Neural cell (in vitro differentiated cells): Measurements from ENCODE around the gene ARHGAP40. TPM values are rescaled to one million over a fixed set of nuclear protein-coding genes. Genes with fewer than 3 reads are reported as not detected.

Source experiments
- H2AFZ ChIP-seq: fragments of 200-600, 300-800 bp; sonication (generic), shearing (Covaris generic); 2 replicates; pipeline ENCODE4 v1.6.0; 2014; ENCODE audit warnings: low read depth, mild to moderate bottlenecking, antibody characterized with exemption, low read length, moderate library complexity
- H3F3A ChIP-seq: fragments of 200-600 bp; shearing (Covaris generic); 2 replicates; pipeline ENCODE4 v1.6.1; 2016; ENCODE audit warnings: mild to moderate bottlenecking, moderate library complexity, mixed read lengths, antibody characterized with exemption, low read length; ENCODE audit not compliant: insufficient read depth, poor library complexity, severe bottlenecking
- H3K27ac ChIP-seq: fragments of 200-600, 300-800 bp; sonication (generic), shearing (Covaris generic); 2 replicates; pipeline ENCODE4 v1.5.1; 2014; ENCODE audit warnings: mild to moderate bottlenecking, low read length, moderate library complexity
- H3K27me3 ChIP-seq: fragments of 300-800, 200-600 bp; sonication (generic), shearing (Covaris generic); 2 replicates; pipeline ENCODE4 v1.6.0; 2014; ENCODE audit warnings: mild to moderate bottlenecking, low read depth, low read length, moderate library complexity; ENCODE audit not compliant: insufficient read depth
- H3K36me3 ChIP-seq: fragments of 300-800, 200-600 bp; sonication (generic), shearing (Covaris generic); 2 replicates; pipeline ENCODE4 v1.5.1; 2014; ENCODE audit warnings: mild to moderate bottlenecking, antibody characterized with exemption, low read length, moderate library complexity; ENCODE audit not compliant: insufficient read depth
- H3K4me2 ChIP-seq: fragments of 300-800, 200-600 bp; sonication (generic), shearing (Covaris generic); 2 replicates; pipeline ENCODE4 v1.6.0; 2014; ENCODE audit warnings: mild to moderate bottlenecking, low read length
- H3K4me3 ChIP-seq: fragments of 300-800, 200-600 bp; sonication (generic), shearing (Covaris generic); 2 replicates; pipeline ENCODE4 v1.5.1; 2014; ENCODE audit warnings: mild to moderate bottlenecking, low read length, moderate library complexity
- H3K79me2 ChIP-seq: fragments of 200-600 bp; shearing (Covaris generic); replicated peaks from 2 replicates; pipeline ENCODE4 v1.6.0; 2014; ENCODE audit warnings: mild to moderate bottlenecking, low read length, moderate library complexity; ENCODE audit not compliant: insufficient read depth
- H3K9ac ChIP-seq: fragments of 300-800, 200-600 bp; sonication (generic), shearing (Covaris generic); 2 replicates; pipeline ENCODE4 v1.6.1; 2016; ENCODE audit warnings: mild to moderate bottlenecking, low read length, mixed read lengths
- H3K9me2 ChIP-seq: fragments of 200-600 bp; shearing (Covaris generic); 2 replicates; pipeline ENCODE4 v1.6.1; 2016; ENCODE audit warnings: mild to moderate bottlenecking, low read length, mixed read lengths; ENCODE audit not compliant: insufficient read depth
- H3K9me3 ChIP-seq: fragments of 200-600, 300-800 bp; sonication (generic), shearing (Covaris generic); 2 replicates; pipeline ENCODE4 v1.6.1; 2016; ENCODE audit warnings: mild to moderate bottlenecking, mixed run types, low read length, moderate library complexity, mixed read lengths
- H4K20me1 ChIP-seq: fragments of 200-600 bp; shearing (Covaris generic); 2 replicates; pipeline ENCODE4 v1.6.1; 2016; ENCODE audit warnings: mild to moderate bottlenecking, mixed run types; ENCODE audit not compliant: insufficient read depth
- EP300 ChIP-seq: fragments of 450-650 bp; conservative IDR thresholded peaks from 2 replicates; pipeline ENCODE4 v1.6.1; 2014; ENCODE audit warnings: antibody characterized with exemption, mild to moderate bottlenecking, moderate library complexity; ENCODE audit not compliant: poor library complexity, severe bottlenecking
- EZH2 ChIP-seq: fragments of 200-600, 300-800 bp; shearing (Covaris generic), sonication (generic); IDR thresholded peaks from 2 replicates; pipeline ENCODE4 v1.6.1; 2014; ENCODE audit warnings: antibody characterized with exemption, low read length, borderline replicate concordance, mild to moderate bottlenecking; ENCODE audit not compliant: insufficient read depth, poor library complexity, severe bottlenecking
- MXI1 ChIP-seq: fragments of 450-650 bp; conservative IDR thresholded peaks from 2 replicates; pipeline ENCODE4 v1.6.1; 2014; ENCODE audit warnings: antibody characterized with exemption, mild to moderate bottlenecking; ENCODE audit not compliant: poor library complexity, severe bottlenecking
- POLR2AphosphoS5 ChIP-seq: IDR thresholded peaks from 2 replicates; pipeline ENCODE4 v1.6.1; 2012
- RAD21 ChIP-seq: fragments of 450-650 bp; conservative IDR thresholded peaks from 2 replicates; pipeline ENCODE4 v1.6.1; 2014; ENCODE audit warnings: antibody characterized with exemption, mild to moderate bottlenecking, moderate library complexity
- SMC3 ChIP-seq: fragments of 450-650 bp; conservative IDR thresholded peaks from 2 replicates; pipeline ENCODE4 v1.6.1; 2014; ENCODE audit warnings: antibody characterized with exemption, mild to moderate bottlenecking, moderate library complexity; ENCODE audit not compliant: poor library complexity
- TAF1 ChIP-seq: IDR thresholded peaks from 2 replicates; pipeline ENCODE4 v1.6.1; 2012; ENCODE audit warnings: low read depth
- polyA plus RNA-seq: library from polyadenylated mRNA; depleted of rRNA; stranded (reverse); fragments of >200 nt; gene quantifications from 2 replicates; pipeline ENCODE4 v1.2.3, GENCODE V29; 2014
- TF ChIP-seq, protein P1 (sequence below): IDR thresholded peaks from 2 replicates; pipeline ENCODE4 v1.6.1; 2012; ENCODE audit warnings: borderline replicate concordance
- TF ChIP-seq, protein P2 (sequence below): fragments of 450-650 bp; IDR thresholded peaks from 2 replicates; pipeline ENCODE4 v1.5.1; 2014; ENCODE audit warnings: antibody characterized with exemption, mild to moderate bottlenecking, moderate library complexity; ENCODE audit not compliant: poor library complexity, severe bottlenecking

Gene ARHGAP40
- polyA plus RNA-seq, 1 donor from 2014 or later: 0.61 TPM

DNA sequence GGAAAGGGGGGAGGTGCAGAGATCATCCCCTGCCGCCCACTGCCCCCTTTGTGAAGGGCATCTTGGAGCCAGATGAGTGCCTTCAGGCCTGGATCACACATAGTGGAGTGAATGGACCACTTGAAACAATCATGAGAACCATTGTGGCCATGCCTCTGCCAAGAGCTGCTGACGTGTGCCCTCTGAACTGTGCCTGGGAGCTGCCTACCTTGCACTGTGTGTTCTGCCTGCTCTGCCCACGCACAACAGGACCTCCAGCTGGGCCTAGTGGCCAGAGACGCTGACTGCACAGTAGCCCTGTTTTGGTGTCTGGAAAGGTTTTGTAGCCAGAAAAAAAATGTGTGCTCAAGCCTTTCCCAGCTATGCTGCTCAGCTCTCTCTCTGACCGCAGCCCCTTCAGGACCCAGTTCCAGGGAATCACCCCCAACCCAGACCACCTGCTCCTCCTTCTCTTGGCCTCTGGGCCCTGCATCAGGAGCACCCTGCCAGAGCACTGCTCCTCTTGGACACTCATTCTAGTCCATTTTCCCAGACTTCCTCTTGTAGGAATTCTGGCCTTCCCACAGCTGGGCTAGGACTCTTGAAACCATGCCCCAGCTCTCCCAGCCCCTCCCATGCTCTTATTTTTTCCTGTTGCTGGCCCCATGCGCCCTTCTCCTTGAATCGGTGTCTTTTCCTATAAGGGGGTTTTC is 22.2 kb upstream of the ARHGAP40 start:
- H3K9ac ChIP-seq: no peak overlapping the region
- no peak overlapping the region for H2AFZ ChIP-seq
- H3K4me2 ChIP-seq: no peak overlapping the region
- H4K20me1 ChIP-seq: no peaks in the 10 kb centered on the region
- no peak overlapping the region for H3K4me3 ChIP-seq
- TF ChIP-seq TAF1: no peak
- no peak for TF ChIP-seq RAD21
- TF ChIP-seq SMC3: no peak
- TF ChIP-seq MXI1: no peak
- TF ChIP-seq, protein P1, sequence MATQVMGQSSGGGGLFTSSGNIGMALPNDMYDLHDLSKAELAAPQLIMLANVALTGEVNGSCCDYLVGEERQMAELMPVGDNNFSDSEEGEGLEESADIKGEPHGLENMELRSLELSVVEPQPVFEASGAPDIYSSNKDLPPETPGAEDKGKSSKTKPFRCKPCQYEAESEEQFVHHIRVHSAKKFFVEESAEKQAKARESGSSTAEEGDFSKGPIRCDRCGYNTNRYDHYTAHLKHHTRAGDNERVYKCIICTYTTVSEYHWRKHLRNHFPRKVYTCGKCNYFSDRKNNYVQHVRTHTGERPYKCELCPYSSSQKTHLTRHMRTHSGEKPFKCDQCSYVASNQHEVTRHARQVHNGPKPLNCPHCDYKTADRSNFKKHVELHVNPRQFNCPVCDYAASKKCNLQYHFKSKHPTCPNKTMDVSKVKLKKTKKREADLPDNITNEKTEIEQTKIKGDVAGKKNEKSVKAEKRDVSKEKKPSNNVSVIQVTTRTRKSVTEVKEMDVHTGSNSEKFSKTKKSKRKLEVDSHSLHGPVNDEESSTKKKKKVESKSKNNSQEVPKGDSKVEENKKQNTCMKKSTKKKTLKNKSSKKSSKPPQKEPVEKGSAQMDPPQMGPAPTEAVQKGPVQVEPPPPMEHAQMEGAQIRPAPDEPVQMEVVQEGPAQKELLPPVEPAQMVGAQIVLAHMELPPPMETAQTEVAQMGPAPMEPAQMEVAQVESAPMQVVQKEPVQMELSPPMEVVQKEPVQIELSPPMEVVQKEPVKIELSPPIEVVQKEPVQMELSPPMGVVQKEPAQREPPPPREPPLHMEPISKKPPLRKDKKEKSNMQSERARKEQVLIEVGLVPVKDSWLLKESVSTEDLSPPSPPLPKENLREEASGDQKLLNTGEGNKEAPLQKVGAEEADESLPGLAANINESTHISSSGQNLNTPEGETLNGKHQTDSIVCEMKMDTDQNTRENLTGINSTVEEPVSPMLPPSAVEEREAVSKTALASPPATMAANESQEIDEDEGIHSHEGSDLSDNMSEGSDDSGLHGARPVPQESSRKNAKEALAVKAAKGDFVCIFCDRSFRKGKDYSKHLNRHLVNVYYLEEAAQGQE: no peak
- TF ChIP-seq POLR2AphosphoS5: no peak
- no peak for TF ChIP-seq EZH2
- TF ChIP-seq EP300: no peak
- TF ChIP-seq, protein P2, sequence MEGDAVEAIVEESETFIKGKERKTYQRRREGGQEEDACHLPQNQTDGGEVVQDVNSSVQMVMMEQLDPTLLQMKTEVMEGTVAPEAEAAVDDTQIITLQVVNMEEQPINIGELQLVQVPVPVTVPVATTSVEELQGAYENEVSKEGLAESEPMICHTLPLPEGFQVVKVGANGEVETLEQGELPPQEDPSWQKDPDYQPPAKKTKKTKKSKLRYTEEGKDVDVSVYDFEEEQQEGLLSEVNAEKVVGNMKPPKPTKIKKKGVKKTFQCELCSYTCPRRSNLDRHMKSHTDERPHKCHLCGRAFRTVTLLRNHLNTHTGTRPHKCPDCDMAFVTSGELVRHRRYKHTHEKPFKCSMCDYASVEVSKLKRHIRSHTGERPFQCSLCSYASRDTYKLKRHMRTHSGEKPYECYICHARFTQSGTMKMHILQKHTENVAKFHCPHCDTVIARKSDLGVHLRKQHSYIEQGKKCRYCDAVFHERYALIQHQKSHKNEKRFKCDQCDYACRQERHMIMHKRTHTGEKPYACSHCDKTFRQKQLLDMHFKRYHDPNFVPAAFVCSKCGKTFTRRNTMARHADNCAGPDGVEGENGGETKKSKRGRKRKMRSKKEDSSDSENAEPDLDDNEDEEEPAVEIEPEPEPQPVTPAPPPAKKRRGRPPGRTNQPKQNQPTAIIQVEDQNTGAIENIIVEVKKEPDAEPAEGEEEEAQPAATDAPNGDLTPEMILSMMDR: no peak
- H3F3A ChIP-seq: no peaks in the 10 kb centered on the region
- no peak overlapping the region for H3K27ac ChIP-seq
- no peaks in the 10 kb centered on the region for H3K27me3 ChIP-seq
- no peaks in the 10 kb centered on the region for H3K79me2 ChIP-seq
- H3K9me3 ChIP-seq: no peaks in the 10 kb centered on the region
- no peaks in the 10 kb centered on the region for H3K36me3 ChIP-seq
- no peaks in the 10 kb centered on the region for H3K9me2 ChIP-seq

DNA sequence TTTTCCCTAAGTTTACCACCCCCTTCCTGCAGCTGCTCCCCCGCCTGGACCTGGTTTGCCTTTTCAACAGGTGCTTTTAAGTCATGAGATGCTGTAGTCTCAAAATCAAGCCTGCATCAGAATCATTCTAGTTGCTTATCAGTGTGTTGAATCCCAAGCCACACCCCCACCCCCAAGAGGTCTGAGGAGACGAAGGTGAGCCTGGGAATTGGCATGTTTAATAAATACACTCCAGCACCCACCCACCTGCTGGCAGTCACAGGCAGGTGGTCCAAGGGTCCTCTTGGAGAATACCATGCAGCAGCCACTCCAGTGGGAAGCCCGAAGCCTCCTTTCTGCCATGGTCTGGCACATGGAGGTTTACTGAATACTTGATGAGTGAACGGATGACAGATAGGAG is 21.7 kb upstream of the ARHGAP40 start:
- Histone ChIP-seq H3K27me3 (no peaks in the 10 kb centered on the region), H4K20me1 (no peaks in the 10 kb centered on the region), H3K9me3 (no peaks in the 10 kb centered on the region), H3F3A (no peaks in the 10 kb centered on the region), H2AFZ (no peak overlapping the region), H3K36me3 (no peaks in the 10 kb centered on the region), H3K9ac (no peak overlapping the region), H3K9me2 (no peaks in the 10 kb centered on the region), H3K27ac (no peak overlapping the region), H3K4me3 (no peak overlapping the region), H3K79me2 (no peaks in the 10 kb centered on the region), H3K4me2 (no peak overlapping the region)
- TF ChIP-seq RAD21 (no peak), TAF1 (no peak), SMC3 (no peak), EP300 (no peak), EZH2 (no peak), POLR2AphosphoS5 (no peak), MXI1 (no peak)
- TF ChIP-seq, protein P2: no peak
- TF ChIP-seq, protein P1: no peak
